RWPE1 (cell line): Measurements from ENCODE around the gene MNT.

Experiments
- CTCF ChIA-PET: fragments of 350-600 bp; sonication (Branson Sonifier 250); formaldehyde crosslinking; extraction: SDS; loops from one replicate; lab custom pipeline; 2021; lab: Yijun Ruan, JAX
- POLR2A ChIA-PET: fragments of 400-600 bp; formaldehyde crosslinking; extraction: SDS; loops from one replicate; lab custom pipeline; 2020; ENCODE audit warnings: antibody characterized with exemption; ENCODE audit not compliant: low non-redundant PET; lab: Yijun Ruan, JAX
- DNase-seq: peaks from one replicate; pipeline ENCODE4 v3.0.0; 2012; ENCODE audit warnings: low spot score
- H3K27ac ChIP-seq: fragments of 450-650 bp; 2 replicates; pipeline ENCODE4 v1.5.1; 2017
- TF ChIP-seq, protein P1 (sequence below): fragments of 450-650 bp; conservative IDR thresholded peaks from 2 replicates; pipeline ENCODE4 v1.5.1; 2017; ENCODE audit warnings: low read depth, mild to moderate bottlenecking

MNT gene

GRCh38 chr17:2397247-2398171 lies 3.4 kb downstream of the MNT start:
- ChIA-PET CTCF (no interaction called here), POLR2A (interaction anchor here (0.7 kb wide), 1 partner anchor 10 kb away, joined by 3 read pairs; no protein-coding TSS in a partner anchor)
- DNase-seq: no peak
- peak overlapping the region; percentile 99 for H3K27ac ChIP-seq
- TF ChIP-seq, protein P1, sequence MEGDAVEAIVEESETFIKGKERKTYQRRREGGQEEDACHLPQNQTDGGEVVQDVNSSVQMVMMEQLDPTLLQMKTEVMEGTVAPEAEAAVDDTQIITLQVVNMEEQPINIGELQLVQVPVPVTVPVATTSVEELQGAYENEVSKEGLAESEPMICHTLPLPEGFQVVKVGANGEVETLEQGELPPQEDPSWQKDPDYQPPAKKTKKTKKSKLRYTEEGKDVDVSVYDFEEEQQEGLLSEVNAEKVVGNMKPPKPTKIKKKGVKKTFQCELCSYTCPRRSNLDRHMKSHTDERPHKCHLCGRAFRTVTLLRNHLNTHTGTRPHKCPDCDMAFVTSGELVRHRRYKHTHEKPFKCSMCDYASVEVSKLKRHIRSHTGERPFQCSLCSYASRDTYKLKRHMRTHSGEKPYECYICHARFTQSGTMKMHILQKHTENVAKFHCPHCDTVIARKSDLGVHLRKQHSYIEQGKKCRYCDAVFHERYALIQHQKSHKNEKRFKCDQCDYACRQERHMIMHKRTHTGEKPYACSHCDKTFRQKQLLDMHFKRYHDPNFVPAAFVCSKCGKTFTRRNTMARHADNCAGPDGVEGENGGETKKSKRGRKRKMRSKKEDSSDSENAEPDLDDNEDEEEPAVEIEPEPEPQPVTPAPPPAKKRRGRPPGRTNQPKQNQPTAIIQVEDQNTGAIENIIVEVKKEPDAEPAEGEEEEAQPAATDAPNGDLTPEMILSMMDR: no peak

DNA sequence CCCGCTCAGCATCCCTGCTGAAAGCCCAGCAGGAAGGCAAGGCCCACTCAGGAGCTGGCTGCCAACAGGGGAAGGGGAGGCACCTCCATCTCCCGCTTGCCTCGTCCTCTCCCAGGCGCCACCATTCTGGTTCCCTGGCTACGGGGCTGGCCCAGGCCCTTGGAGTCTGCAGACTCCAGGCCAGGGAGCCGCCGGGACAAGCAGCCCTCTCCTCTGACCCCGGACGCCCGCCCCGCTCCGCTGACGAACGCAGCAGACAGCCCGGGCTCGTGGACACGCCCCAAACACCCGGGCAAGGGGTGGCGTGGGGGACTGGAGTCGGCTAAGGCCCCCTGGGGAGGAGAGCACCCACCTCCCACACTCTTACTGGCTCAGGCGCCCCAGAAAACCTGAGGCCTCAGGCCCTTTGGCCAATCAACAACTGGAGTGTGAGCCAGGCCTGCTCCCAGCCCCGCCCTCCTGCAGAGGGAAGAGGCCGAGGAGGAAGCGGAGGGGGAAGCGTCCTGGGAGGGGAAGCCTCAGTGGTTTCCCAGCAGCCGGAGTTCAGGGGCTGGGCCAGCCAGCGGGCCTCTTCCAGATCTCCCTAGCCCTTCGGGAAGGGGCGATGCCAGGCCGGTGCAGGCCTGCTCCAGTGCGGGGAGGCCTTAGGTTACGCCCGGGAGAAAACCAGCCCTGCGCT lies 4.2 kb downstream of the MNT start:
- H3K27ac ChIP-seq: peak overlapping the region; percentile 99
- ChIA-PET CTCF (interaction anchor here (1.6 kb wide), 1 partner anchor 14 kb away, joined by 10 read pairs; no protein-coding TSS in a partner anchor), POLR2A (no interaction called here)
- peak; percentile 78 for DNase-seq
- TF ChIP-seq, protein P1: no peak

DNA sequence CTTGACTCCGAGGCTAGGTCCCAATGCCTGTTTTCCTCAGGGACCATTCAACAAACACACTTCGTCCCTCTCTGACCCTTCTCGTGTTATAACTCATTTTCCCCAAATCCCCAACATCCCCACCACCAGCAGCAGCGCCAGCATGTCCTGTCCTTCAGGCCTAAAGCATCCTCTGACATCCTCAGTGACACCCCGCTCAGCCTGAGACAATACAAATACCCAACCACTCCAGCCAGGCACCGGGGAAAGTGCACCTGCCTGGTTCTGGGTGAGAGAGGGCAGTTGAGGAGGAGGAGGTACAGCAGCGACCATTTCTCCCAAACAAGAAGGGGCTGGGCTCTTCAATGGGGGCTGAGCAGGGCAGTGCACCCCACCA lies 4.7 kb downstream of the MNT start:
- no peak for DNase-seq
- ChIA-PET CTCF (interaction anchor here (1.6 kb wide), 1 partner anchor 13 kb away, joined by 10 read pairs; no protein-coding TSS in a partner anchor), POLR2A (no interaction called here)
- H3K27ac ChIP-seq: peak overlapping the region; percentile 99
- TF ChIP-seq, protein P1: no peak

- POLR2A ChIA-PET: no interaction called here
- DNase-seq: no peak
- TF ChIP-seq, protein P1: no peak
- CTCF ChIA-PET: interaction anchor here (1.6 kb wide), 1 partner anchor 13 kb away, joined by 10 read pairs; no protein-coding TSS in a partner anchor
- H3K27ac ChIP-seq: peak overlapping the region; percentile 99
Observed at GRCh38 chr17:2395258-2396181, 5.3 kb downstream of the MNT start.

DNA sequence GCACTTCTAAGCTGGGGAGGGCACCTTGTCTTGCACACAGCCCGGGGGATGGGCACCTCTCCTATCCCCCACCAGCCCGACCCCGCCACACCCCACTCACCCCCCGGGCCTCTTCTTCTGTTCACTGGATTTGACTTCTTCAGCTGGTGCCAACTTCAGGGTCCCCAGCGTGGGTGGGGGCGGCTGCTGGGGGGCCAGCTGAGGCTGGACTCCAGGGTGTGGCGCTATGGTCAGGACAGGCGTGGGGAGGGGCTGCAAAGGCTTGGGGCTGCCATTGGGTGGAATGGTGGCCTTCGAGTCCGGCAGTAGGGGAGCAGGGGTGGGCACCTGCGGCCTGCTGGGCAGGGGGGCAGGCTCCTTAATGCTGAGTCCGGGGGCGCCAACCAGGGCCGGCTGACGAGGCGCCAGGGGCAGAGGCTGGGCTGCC lies 6.1 kb downstream of the MNT start:
- peak overlapping the region; percentile 99 for H3K27ac ChIP-seq
- ChIA-PET CTCF (no interaction called here), POLR2A (no interaction called here)
- TF ChIP-seq, protein P1: no peak
- no peak for DNase-seq
